Brain microvascular endothelial cell (primary cell): Measurements from ENCODE around the gene NPBWR2.
"Not testable (repeated sequence)": the region's sequence is repeated elsewhere in the genome, so short reads cannot be mapped to it uniquely, and the experiment has no call there.

ENCODE experiments used
- DNase-seq: peaks from one replicate; pipeline ENCODE4 v3.0.0-alpha.2; 2020
- H3K27ac ChIP-seq: fragments of 250-450 bp; sonication (Bioruptor Pico); 2 replicates; pipeline ENCODE4 v1.5.1; 2020; ENCODE audit warnings: mild to moderate bottlenecking, moderate library complexity
- H3K27me3 ChIP-seq: fragments of 250-450 bp; sonication (Bioruptor Pico); replicated peaks from 2 replicates; pipeline ENCODE4 v1.5.1; 2020; ENCODE audit warnings: mild to moderate bottlenecking
- H3K36me3 ChIP-seq: fragments of 250-450 bp; sonication (Bioruptor Pico); replicated peaks from 2 replicates; pipeline ENCODE4 v1.5.1; 2020; ENCODE audit warnings: mild to moderate bottlenecking
- H3K4me3 ChIP-seq: 2 replicates; pipeline ENCODE4 v1.5.1; 2011; ENCODE audit warnings: low read depth, mild to moderate bottlenecking, control low read depth, low read length, moderate library complexity
- in situ Hi-C: cut with HindIII; loops from 2 replicates; pipeline ENCODE4 v1.10.0; 2017; ENCODE audit warnings: low sequenced_read_pairs, low pct_ligation_motif_present
- TF ChIP-seq, protein P1 (sequence below): IDR thresholded peaks from 2 replicates; pipeline ENCODE4 v1.5.1; 2011; ENCODE audit warnings: low read depth, mild to moderate bottlenecking, moderate library complexity, low read length, control low read depth, inconsistent platforms; ENCODE audit errors: missing control alignments

NPBWR2 gene

GRCh38 chr20:64133951-64134407 lies 26.6 kb upstream of the NPBWR2 start:
- Histone ChIP-seq H3K36me3 (no peaks in the 10 kb centered on the region), H3K27ac (no peak overlapping the region), H3K4me3 (no peak overlapping the region), H3K27me3 (peaks cover under 1% of the 10 kb centered on the region)
- in situ Hi-C loops: no loop called here
- no peak for DNase-seq
- TF ChIP-seq, protein P1, sequence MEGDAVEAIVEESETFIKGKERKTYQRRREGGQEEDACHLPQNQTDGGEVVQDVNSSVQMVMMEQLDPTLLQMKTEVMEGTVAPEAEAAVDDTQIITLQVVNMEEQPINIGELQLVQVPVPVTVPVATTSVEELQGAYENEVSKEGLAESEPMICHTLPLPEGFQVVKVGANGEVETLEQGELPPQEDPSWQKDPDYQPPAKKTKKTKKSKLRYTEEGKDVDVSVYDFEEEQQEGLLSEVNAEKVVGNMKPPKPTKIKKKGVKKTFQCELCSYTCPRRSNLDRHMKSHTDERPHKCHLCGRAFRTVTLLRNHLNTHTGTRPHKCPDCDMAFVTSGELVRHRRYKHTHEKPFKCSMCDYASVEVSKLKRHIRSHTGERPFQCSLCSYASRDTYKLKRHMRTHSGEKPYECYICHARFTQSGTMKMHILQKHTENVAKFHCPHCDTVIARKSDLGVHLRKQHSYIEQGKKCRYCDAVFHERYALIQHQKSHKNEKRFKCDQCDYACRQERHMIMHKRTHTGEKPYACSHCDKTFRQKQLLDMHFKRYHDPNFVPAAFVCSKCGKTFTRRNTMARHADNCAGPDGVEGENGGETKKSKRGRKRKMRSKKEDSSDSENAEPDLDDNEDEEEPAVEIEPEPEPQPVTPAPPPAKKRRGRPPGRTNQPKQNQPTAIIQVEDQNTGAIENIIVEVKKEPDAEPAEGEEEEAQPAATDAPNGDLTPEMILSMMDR: peak; percentile 49

GRCh38 chr20:64131406-64131805 lies 24.0 kb upstream of the NPBWR2 start:
- Histone ChIP-seq H3K27me3 (peaks cover 2% of the 10 kb centered on the region), H3K36me3 (no peaks in the 10 kb centered on the region), H3K4me3 (no peak overlapping the region), H3K27ac (no peak overlapping the region)
- in situ Hi-C loops: no loop called here
- TF ChIP-seq, protein P1: peak; percentile 53
- no peak for DNase-seq

- TF ChIP-seq, protein P1: no peak
- peaks cover 2% of the 10 kb centered on the region for H3K27me3 ChIP-seq
- H3K27ac ChIP-seq: no peak overlapping the region
- in situ Hi-C loops: no loop called here
- H3K36me3 ChIP-seq: no peaks in the 10 kb centered on the region
- H3K4me3 ChIP-seq: no peak overlapping the region
- DNase-seq: no peak
Measured at GRCh38 chr20:64130876-64131275, 23.5 kb upstream of the NPBWR2 start.

- peaks cover 2% of the 10 kb centered on the region for H3K27me3 ChIP-seq
- no peak for DNase-seq
- in situ Hi-C loops: no loop called here
- no peak overlapping the region for H3K4me3 ChIP-seq
- H3K36me3 ChIP-seq: no peaks in the 10 kb centered on the region
- H3K27ac ChIP-seq: no peak overlapping the region
- TF ChIP-seq, protein P1: no peak
Measured at GRCh38 chr20:64130271-64130670, 22.9 kb upstream of the NPBWR2 start.

- Histone ChIP-seq H3K27me3 (peaks cover 2% of the 10 kb centered on the region), H3K36me3 (no peaks in the 10 kb centered on the region), H3K27ac (no peak overlapping the region), H3K4me3 (no peak overlapping the region)
- in situ Hi-C loops: no loop called here
- TF ChIP-seq, protein P1: no peak
- DNase-seq: no peak
Measured at GRCh38 chr20:64129146-64129782, 21.9 kb upstream of the NPBWR2 start.

DNA sequence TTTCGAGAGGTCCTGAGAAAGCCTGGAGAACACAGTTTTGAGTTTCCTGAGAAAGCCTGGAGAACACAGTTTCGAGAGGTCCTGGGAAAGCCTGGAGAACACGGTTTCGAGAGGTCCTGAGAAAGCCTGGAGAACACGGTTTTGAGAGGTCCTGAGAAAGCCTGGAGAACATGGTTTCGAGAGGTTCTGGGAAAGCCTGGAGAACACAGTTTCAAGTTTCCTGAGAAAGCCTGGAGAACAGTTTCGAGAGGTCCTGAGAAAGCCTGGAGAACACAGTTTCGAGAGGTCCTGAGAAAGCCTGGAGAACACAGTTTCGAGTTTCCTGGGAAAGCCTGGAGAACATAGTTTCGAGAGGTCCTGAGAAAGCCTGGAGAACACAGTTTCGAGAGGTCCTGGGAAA lies 16.2 kb upstream of the NPBWR2 start:
- in situ Hi-C loops, H3K4me3 ChIP-seq, H3K36me3 ChIP-seq, DNase-seq, H3K27me3 ChIP-seq, H3K27ac ChIP-seq: not testable (repeated sequence)

GRCh38 chr20:64122927-64123326 lies 15.6 kb upstream of the NPBWR2 start:
- H3K36me3 ChIP-seq, H3K27ac ChIP-seq, in situ Hi-C loops, H3K4me3 ChIP-seq, DNase-seq, H3K27me3 ChIP-seq: not testable (repeated sequence)
